HG03521 (cell line): ENCODE results near the gene REEP6.
"Not testable (repeated sequence)": the region's sequence is repeated elsewhere in the genome, so short reads cannot be mapped to it uniquely, and the experiment has no call there.

Experiments
- ATAC-seq: cut with Tn5 transposase; IDR thresholded peaks from one replicate; pipeline ENCODE4 v1.9.1; 2021; ENCODE audit warnings: mild to moderate bottlenecking, moderate library complexity; ENCODE audit not compliant: unreplicated experiment

Gene REEP6

DNA sequence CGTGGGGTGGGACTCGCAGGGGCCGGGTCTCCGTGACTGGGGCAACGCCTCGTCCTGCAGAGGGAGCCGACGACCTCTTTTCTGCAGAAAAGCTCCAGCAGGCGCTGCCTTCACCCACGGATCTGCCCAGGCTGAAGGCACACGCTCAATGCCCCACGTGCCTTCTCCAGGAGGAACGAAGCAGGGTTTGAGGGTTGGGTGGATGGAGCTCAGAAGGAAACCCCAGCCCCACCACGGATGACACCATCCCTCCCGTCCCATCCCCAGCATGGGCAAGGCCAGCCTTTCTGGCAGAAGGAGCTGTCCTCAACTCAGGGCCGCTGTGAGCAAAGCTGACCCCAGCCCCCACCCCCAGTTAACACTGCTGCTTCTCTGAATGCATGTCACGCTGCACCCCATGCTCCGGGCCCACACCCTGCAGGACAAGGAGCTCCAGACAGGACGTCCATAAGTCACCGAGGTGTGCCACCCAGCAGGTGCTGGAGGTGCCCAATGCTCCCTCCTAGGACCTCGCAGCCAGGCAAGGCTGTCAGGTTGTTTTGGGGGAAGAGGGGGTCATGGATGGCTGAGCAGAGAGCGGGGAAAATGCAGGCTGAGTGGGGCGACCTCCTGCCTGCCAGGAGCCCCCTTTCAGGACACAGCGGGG is 19.3 kb upstream of the REEP6 start:
- ATAC-seq = no peak

DNA sequence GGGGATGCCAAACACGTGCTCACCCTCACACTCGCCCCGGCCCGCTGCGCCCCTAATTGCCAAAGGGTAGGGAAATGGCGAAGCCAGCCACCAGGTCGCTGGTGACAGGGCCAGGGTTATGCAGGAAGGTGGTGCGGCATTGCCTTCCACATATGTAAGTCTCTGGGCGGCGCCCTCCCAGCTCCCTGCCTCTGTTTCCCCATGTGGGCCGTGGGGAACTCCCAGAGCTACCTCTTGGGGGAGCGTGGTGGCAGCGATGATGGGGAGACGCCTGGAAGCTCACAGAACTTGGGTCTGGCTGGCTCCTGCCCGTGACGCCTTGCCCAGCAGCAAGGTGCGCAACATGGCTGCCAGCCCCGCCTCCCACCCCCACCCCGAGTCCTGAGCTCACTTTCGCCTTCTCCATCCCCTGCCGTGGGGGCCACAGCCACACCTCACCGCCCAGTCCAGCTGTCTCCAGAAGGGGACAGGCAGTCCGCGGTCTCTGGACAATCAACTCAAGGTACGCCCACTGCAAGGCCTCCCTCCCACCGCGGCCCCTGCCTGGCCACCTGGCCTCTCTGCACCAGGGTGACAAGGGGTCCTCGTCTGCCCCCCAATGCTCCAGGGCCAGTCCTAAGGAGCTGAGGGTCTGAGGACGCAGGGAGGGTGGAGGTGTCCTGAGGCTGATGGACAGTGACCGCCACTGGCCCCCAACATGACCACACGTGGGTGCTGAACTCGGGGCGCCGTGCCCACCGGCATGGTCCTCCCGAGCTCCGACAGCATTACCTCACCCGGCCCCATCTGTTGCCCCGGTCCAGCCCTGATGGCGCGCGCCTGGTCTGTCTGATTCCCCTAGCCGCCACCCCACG is 18.5 kb upstream of the REEP6 start:
- no peak for ATAC-seq

- ATAC-seq = no peak
Observed at GRCh38 chr19:1473085-1473851, 17.7 kb upstream of the REEP6 start.

DNA sequence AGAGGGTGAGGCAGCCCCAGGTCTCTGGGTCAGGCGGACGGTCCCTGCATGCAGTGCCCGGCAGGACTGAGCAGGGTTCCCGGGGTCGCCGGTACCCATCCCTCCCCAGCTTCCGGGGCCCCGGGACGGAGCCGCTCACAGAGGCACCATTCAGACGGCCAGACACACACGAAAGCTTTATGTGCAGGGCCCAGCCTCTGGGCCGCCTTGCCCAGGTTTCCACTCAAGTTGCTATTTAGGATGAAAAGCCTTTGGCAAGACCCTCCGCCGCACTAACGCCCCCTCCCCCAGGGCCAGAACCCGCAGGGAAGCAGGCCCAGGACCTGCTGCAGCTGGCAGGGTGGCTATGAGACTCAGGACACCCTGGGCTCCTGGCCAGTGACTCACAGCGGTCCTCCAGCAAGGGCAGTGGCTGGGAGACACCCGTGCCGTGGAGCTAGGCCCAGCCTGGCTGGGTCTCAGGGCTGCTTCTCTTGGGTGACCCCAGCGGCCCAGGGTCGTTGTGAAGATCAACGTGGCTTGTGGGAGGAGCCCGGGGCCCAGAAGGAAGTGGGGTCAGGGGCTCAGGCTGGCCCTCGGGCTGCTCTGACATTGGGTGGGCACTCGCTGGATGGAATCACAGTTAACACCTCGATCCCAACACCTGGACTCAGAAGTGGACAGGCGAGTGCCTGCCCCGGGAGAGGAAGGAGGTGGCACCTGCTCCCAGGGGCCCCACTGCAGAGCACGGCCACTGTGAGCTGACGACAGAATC is 16.8 kb upstream of the REEP6 start:
- ATAC-seq = no peak

DNA sequence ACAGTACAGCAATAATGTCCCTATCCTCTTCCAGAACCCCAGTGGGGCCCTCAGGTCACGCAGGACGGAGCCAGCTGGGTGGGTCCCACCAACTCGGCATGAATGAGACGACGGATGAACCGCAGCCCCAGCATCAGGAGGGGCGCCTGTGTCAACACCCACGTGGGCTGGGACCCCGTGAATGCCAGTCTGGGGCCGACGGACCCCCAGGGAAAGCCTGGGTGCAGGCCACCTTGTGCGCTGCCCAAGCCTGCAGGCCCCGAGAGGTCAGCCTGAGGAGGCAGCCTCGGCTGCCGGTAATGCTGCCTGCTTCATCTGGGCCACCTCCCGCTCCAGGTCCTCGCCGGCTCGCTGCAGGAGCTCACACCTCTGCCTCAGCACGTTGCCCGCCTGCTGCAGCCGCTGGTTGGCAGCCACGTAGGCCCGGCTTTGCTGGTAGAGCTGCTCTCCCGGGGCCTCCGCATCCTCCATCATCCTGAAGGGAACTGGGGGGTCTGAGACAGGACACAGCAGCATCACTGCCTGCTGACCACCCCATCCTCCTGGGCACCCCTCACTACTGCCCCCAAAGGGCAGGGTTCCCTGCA is 16.1 kb upstream of the REEP6 start:
- ATAC-seq = no peak

- no peak for ATAC-seq
Observed at GRCh38 chr19:1475751-1476437, 15.1 kb upstream of the REEP6 start.

- not testable (repeated sequence) for ATAC-seq
Observed at GRCh38 chr19:1477056-1477455, 13.9 kb upstream of the REEP6 start.

DNA sequence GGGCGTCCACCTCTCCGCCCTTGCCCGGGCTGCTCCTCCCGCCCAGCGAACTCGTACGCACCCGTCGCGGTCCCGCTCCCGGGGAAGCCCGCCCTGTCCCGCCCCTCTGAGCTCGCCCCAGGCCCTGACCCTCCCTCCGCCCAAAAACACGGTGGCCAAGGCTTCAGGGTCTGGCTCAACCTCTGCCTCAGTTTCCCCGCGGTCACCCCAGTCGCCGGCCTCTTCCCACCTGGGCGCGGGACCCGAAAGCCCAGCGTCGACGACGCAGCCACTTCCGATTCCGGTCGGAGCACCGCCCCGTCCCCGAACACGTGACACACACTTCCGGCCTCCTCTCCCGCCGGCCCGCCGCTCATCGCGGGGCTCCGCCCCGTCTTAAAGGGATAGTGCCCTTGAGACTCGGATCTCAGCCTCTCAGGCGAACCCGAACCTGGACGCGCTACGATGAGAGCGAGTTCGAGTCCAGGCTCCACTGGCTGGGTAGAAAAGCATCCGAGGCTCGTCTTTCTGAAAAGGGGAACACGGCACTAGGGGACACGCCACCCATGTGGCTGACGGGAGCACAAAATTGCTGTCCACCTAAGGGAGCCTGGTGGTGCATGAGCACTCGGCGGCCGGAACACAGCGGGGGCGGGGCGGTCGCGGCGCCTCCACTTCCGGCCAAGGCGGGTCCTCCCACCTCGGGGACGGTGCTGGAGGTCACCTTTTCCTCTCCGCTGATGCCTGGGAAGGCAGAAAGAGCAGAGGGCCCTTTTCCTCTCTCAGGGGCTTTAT is 11.9 kb upstream of the REEP6 start, which contains the start of gene C19orf25:
Gene C19orf25 (minus strand): TSS at position 282 of the 774 bp plus-strand sequence. CDS start 312 bp downstream, outside the sequence.
- peak; percentile 78 for ATAC-seq

- ATAC-seq = no peak
Observed at GRCh38 chr19:1481224-1481892, 9.6 kb upstream of the REEP6 start.

DNA sequence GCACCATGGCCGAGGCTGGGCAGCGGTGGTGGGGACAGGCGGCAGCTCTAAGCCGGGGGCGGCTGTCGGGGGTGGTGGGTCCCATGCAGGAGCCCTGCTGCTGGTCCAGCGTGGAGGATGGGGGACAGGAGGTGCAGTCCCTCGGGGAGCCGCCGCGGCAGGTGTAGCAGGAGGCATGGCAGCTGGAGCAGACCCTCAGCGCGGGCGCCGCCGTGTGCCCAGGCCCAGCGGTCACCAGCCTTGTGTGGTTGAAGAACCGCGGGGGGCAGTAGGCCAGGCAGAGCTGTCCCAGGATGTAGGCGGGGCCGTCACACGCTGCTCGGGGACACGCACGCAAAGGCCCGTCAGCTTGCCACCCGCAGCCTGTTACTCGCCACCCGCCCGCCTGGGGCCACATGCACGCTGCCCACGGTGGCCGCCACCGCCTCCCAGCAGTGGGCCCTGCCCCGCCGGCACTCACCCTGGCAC is 9.1 kb upstream of the REEP6 start:
- ATAC-seq = no peak

- no peak for ATAC-seq
Observed at GRCh38 chr19:1482361-1483130, 8.4 kb upstream of the REEP6 start.

DNA sequence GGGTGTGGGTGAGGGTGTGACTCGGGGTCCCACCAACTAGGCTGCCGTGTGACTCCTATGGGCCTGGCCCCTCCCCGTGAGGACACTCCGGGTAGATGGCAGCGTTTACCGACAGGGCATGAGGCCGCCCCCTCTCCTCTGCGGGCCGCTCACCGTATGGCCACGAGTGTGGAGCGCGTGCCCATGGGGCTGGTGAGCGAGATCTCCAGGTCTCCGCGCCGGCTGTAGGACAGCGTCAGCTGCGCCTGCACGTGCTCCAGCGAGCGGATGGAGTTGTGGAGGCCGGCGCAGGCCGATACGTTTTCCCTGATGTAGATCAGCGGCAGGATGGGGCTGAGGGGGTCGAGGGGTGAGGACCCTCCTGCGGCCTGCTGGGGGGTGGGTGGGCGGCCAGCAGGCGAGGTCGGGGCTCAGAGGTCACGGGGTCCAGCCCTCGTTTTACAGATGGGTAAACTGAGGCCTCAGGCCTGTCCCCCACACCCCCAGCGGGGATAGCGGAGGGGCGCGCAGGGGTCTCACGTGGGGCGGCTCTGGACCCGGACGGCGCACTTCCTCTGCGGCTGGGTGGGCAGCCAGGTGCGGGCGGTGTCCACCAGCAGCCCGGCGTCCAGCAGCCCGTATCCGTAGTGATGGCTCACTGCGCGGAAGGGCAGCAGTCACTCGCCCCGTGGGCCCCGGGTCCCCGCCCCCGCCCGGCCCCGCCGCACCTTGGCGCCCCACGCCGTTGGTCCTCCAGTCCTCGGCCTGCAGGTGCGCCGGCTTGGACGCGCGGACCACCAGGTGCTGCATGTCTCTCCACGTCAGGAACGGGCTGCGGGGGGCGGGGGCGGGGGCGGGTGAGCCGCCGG is 7.6 kb upstream of the REEP6 start:
- no peak for ATAC-seq

- ATAC-seq = no peak
Observed at GRCh38 chr19:1483979-1484428, 7.0 kb upstream of the REEP6 start.

GRCh38 chr19:1486720-1487575 is 4.0 kb upstream of the REEP6 start:
- ATAC-seq = no peak

GRCh38 chr19:1487576-1488281 is 3.3 kb upstream of the REEP6 start:
- no peak for ATAC-seq
